Activated CD4-positive, CD25-positive, alpha-beta regulatory T cell treated with anti-CD3 and anti-CD28 coated beads, Interleukin-2, amount 50 U/mL, for 16 hours (primary cell): ENCODE data around the gene ZBTB45.
"Not testable (repeated sequence)": the region's sequence is repeated elsewhere in the genome, so short reads cannot be mapped to it uniquely, and the experiment has no call there.

Experiments used
- DNase-seq: peaks from one replicate; pipeline ENCODE4 v3.0.0-alpha.2; 2020; ENCODE audit warnings: low read depth, low spot score

The ZBTB45 gene

GRCh38 chr19:58510084-58510862 lies 9.3 kb downstream of the ZBTB45 start:
- DNase-seq = no peak

DNA sequence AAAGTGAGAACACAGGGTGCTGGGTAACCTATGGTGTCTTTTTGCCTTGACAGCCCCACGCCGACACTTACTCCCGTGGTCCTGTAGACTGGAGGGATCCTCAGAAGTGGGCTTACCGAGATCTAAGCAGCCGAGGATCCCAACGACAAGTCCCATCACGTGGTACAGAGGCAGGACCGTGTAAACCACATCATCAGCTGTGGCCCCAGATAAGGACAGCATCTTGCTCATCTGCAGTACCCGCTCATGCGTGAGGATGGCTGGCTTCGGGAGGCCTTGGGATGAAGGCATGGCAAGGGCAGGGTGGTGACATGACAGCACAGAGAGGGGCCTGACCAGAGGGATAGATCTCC lies 9.9 kb downstream of the ZBTB45 start:
- DNase-seq = no peak

- not testable (repeated sequence) for DNase-seq
Measured at GRCh38 chr19:58507602-58508223, 11.9 kb downstream of the ZBTB45 start.

DNA sequence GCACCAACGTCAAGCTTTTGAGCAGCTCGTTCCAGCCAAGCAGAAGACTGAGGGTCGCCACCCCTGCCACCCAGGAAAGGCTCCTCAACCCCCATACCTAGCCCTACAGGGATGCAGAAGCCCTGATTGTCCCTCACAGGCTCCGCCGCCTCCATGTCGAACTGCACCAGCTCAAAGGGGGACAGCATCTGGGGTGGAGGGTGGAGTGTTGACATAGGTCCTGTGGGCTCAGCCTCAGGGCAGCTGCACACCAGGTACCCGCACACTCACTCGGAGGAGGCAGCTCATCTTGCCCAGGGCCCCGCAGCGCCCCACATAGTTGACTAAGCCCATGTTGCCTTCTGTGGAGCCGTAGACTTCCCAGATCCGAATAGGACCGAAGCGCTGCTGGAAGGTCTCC lies 19.4 kb downstream of the ZBTB45 start:
- DNase-seq = no peak

DNA sequence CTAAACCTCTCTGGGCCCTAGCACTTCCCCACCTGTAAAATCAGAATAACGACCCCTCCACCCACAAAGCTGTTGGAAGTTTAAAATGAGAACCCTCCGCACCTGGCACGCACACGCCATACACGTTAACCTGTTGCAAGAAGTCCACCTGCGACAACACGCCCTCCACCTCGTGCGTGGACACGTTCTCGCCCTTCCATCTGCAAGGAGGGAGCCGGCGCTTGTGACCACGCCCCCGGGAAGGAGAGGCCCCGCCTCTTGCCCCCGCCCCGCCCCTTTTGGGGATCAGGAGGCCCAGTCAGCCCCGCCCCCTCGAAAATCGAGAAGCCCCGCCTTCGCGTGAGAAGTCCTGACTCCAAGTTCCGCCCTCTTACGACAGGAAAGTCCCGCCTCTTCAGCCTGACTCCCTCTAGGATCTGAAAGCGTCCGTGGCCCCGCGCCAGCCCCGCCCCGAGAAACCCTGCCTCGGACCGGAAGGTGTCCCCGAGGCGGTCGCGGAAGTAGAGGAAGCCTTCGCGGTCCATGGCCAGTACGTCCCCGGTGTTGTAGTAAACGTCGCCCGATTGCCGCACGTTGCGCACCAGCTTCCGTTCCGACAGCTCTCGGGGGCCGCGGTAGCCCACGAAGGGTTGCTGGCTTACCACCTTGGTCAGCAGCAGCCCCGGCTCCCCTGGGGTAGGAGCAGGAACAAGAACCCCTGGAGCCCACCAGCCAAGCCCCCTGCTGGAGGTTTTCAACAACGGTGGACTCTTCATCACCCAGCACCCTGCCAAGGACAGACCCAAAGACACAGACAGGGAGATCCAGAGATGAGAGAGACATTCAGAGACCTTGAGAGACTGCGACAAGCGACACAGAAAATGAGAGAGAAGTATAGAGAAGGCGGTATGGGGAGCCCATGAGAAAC lies 20.3 kb downstream of the ZBTB45 start:
- peak; percentile 89 for DNase-seq

DNA sequence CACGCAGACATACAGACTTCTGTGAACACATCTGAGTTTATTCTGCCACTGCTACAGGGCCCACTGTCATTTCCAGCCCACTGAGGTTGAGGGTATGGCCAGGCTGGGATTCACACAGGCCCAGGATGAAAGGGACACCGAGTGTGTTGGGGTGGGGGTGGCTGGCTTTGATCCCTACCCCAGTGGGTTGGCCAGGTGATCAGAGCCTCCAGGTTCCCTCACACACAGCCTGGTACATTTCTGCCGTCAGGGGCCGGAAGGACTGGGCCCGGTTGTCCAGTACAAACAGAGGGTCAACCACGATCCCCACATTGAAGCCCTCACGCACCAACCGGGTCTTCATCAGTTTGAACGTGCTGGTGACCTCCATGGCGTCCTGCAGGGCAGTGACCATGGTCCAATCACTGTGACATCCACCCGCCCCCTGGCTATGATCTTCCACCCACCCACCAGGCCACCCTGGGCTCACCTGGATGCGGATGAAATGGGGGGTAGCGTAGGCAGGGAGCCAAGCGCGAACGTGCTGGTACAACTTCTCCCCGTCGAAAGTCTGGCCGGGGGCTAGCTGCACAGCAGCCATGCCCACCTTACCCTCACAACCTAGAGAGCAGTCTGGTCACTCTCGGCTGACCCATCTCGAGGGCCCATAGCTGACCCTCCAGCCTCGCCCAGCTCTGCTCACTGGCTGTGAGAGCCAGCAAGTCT lies 21.1 kb downstream of the ZBTB45 start:
- DNase-seq = no peak

GRCh38 chr19:58497634-58498170 lies 21.9 kb downstream of the ZBTB45 start:
- no peak for DNase-seq

DNA sequence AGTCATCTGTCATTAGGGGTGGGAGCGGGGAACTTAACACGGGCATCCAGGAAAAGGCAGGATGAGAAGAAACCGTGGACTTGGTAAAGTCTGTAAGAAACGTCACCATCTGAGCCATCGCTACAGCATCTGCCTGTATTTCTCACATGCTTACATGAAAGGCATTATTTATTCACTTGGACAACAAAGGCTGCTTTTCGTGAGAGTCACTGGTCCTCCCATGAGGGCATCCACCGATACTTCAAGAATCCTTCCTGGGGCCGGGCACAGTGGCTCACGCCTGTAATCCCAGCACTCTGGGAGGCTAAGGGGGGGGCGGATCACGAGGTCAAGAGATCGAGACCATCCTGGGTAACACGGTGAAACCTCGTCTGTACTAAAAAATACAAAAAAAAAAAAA lies 27.3 kb downstream of the ZBTB45 start:
- DNase-seq = no peak

GRCh38 chr19:58491393-58491792 lies 28.2 kb downstream of the ZBTB45 start:
- no peak for DNase-seq

GRCh38 chr19:58484349-58484748 lies 35.3 kb downstream of the ZBTB45 start:
- DNase-seq = not testable (repeated sequence)

DNA sequence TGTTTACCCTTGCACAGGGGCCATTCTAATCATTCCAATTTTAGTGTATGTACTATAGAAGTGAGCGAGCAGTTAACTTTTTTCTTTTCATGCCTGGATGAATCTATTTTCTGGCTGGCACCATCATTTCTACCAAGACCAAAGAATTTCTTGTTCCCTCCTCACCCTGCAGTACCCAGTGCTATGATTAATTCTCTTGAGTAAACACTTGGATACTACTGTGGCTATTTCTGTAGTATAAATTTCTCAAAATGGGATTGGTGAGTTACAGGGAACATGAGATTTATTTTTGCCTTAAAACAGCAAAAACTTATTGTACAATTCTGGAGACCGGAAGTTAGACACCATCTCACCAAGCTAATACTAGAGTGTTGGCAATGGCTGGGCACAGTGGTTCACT lies 35.8 kb downstream of the ZBTB45 start:
- DNase-seq = no peak

GRCh38 chr19:58482372-58482771 lies 37.2 kb downstream of the ZBTB45 start:
- no peak for DNase-seq

DNA sequence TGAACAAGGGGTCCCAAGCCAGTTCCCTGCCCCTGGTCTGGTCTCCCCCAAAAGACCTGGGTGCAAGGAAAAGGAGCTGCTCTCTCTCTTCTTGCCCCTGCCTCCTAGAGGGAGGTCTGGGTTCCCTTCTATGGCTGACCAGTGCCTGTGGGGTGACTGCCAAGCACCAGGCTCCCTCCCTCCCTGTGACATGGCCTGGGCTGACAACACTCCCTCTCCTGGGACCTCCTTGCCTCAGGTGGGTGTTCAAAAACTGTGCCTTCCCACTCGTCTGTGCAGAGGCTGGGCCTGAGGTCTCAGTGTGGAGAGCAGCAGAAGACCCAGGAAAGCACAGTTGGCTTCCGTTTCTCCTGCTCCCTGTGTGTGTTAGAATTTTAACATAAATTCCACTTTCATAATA lies 38.8 kb downstream of the ZBTB45 start:
- no peak for DNase-seq

DNA sequence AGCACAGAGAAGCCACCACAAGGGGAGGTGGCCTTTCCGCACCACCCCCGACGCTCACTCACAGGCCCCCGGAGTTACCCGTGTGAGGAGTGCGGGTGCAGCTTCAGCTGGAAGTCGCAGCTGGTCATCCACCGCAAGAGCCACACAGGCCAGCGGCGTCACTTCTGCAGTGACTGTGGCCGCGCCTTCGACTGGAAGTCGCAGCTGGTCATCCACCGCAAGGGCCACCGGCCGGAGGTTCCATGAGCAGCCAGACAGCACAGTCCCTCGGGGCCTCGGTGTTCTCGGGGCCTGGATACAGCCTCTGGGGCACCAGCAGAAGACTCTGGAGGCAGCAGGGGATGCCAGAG lies 39.2 kb downstream of the ZBTB45 start:
- no peak for DNase-seq

DNA sequence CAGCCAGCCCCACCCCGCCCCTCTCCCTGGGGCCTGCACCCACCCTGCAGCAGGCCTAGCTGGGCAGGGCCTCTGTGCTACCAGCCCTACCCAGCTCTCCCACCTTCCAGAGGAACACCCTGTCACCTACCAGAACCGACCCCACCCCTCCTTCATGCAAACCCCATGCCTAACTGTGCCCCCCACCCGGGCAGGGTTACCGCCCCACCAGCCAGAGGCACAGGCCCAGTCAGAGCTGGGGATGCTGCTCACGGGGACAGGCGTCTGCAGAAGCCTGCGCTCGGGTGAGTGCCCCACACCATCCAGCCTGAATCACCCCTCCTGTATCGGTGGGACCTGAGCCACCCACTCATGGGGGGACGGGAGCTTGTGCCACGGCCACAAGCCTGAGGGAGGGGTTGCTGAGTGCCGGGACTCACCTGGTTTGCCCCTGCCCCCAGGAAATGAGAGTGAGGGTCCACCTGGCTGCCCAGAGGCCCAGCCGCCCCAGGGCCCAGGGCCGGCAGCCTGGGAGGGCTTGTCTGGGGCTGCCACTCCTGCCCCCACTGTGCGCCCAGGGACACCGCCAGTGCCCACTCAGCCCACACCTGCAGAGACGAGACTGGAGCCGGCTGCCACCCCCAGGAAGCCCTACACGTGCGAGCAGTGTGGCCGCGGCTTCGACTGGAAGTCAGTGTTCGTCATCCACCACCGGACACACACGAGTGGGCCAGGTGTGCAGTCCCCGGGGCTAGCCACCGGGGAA lies 39.7 kb downstream of the ZBTB45 start:
- DNase-seq = no peak

DNA sequence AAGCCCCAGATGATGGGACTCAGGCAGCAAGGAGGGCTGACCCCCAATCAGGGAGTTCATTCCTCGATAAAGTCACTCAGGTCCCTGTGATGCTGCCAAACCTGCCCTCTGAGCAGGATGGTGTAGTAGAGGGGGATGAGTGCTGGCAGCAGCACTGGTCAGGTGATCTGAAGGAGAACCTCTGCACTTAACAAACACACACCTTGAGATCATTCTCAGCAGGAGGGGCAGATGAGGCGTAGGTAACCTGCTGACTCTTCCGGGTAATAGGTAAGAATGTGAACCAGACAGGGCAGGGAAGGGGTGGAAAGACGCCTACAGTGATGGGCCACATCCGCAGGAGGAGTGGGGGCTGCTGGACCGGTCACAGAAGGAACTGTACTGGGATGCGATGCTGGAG lies 40.3 kb downstream of the ZBTB45 start:
- no peak for DNase-seq

DNA sequence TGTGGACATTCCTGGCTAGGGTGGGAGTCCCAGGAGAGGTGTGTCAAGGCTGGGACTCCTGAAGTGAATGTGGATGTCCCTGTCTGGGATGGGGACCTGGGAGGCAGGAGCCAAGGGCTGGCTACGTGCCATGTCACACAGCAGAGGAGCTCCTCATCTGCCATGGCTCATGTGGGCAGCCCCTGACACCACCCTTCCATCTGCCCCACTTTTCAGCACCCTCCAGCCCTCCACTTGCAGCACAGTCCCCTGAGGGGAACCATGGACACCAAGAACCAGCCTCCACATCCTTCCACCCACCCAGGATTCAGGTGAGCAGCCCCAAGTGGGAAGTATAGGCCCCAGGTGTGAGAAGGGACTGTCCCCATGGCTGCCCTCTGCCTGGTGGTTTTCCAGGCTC lies 41.7 kb downstream of the ZBTB45 start:
- DNase-seq = no peak

- DNase-seq = no peak
Measured at GRCh38 chr19:58477130-58477529, 42.5 kb downstream of the ZBTB45 start.

GRCh38 chr19:58476498-58477015 lies 43.1 kb downstream of the ZBTB45 start:
- DNase-seq = no peak

GRCh38 chr19:58475714-58476497 lies 43.7 kb downstream of the ZBTB45 start, which contains the start of gene ZNF446:
ZNF446 (plus strand) TSS chr19:58476352; CDS start chr19:58477219, 867 bp downstream.
- peak; percentile 92 for DNase-seq
